HepG2 (cell line): ENCODE measurements around the gene ZNF23. TPM values are rescaled to one million over a fixed set of nuclear protein-coding genes. Genes with fewer than 3 reads are reported as not detected.
A peak's percentile ranks its signal among the peaks of the same experiment; 100 is the strongest.

Source experiments
- ARID2 ChIP-seq: sonication (generic); formaldehyde crosslinking; IDR thresholded peaks from 2 replicates; pipeline ENCODE4 v1.8.1; 2022; ENCODE audit warnings: mild to moderate bottlenecking, missing genetic modification reagents, borderline replicate concordance
- ARID5B ChIP-seq: IDR thresholded peaks from 2 replicates; pipeline ENCODE4 v1.4.0; 2020; ENCODE audit warnings: mild to moderate bottlenecking, missing genetic modification reagents
- HBP1 ChIP-seq: IDR thresholded peaks from 2 replicates; pipeline ENCODE4 v1.6.1; 2016; ENCODE audit warnings: low read depth, control low read depth
- HOXA9 ChIP-seq: sonication (generic); formaldehyde crosslinking; IDR thresholded peaks from 2 replicates; pipeline ENCODE4 v1.8.1; 2022; ENCODE audit warnings: missing genetic modification reagents, mild to moderate bottlenecking, moderate library complexity, borderline replicate concordance
- IRF2 ChIP-seq: IDR thresholded peaks from 2 replicates; pipeline ENCODE4 v1.6.1; 2018; ENCODE audit warnings: missing genetic modification reagents, missing compliant biosample characterization
- KLF15 ChIP-seq: sonication (generic); formaldehyde crosslinking; IDR thresholded peaks from 2 replicates; pipeline ENCODE4 v1.8.1; 2023; ENCODE audit warnings: borderline replicate concordance, mild to moderate bottlenecking, inconsistent platforms, missing genetic modification reagents, mixed read lengths
- PAWR ChIP-seq: sonication (generic); formaldehyde crosslinking; IDR thresholded peaks from 2 replicates; pipeline ENCODE4 v1.4.0; 2020; ENCODE audit warnings: missing genetic modification reagents, mild to moderate bottlenecking, borderline replicate concordance
- PLSCR1 ChIP-seq: sonication (generic); formaldehyde crosslinking; IDR thresholded peaks from 2 replicates; pipeline ENCODE4 v1.5.0; 2020; ENCODE audit warnings: missing genetic modification reagents, mild to moderate bottlenecking, borderline replicate concordance
- SMAD1 ChIP-seq: sonication (generic); formaldehyde crosslinking; IDR thresholded peaks from 2 replicates; pipeline ENCODE4 v1.4.0; 2020; ENCODE audit warnings: missing genetic modification reagents, low read depth, mild to moderate bottlenecking, borderline replicate concordance
- ZNF274 ChIP-seq: sonication (generic); formaldehyde crosslinking; IDR thresholded peaks from 2 replicates; pipeline ENCODE4 v1.5.1; 2020; ENCODE audit warnings: mild to moderate bottlenecking, missing genetic modification reagents
- ZNF468 ChIP-seq: sonication (generic); formaldehyde crosslinking; IDR thresholded peaks from 2 replicates; pipeline ENCODE4 v1.8.0; 2022; ENCODE audit warnings: mild to moderate bottlenecking, moderate library complexity, missing genetic modification reagents
- ZNF597 ChIP-seq: sonication (generic); formaldehyde crosslinking; IDR thresholded peaks from 2 replicates; pipeline ENCODE4 v1.5.0; 2020; ENCODE audit warnings: missing genetic modification reagents
- ZNF691 ChIP-seq: sonication (generic); formaldehyde crosslinking; IDR thresholded peaks from 2 replicates; pipeline ENCODE4 v1.4.0; 2020; ENCODE audit warnings: missing genetic modification reagents, low read depth, mild to moderate bottlenecking, borderline replicate concordance
- ZNF749 ChIP-seq: sonication (generic); formaldehyde crosslinking; IDR thresholded peaks from 2 replicates; pipeline ENCODE4 v1.8.0; 2022; ENCODE audit warnings: mild to moderate bottlenecking, missing genetic modification reagents, moderate library complexity, borderline replicate concordance
- ZSCAN31 ChIP-seq: sonication (generic); formaldehyde crosslinking; IDR thresholded peaks from 2 replicates; pipeline ENCODE4 v1.5.0; 2020; ENCODE audit warnings: low read depth, mild to moderate bottlenecking, missing genetic modification reagents
- polyA plus RNA-seq, 8 experiments: library from polyadenylated mRNA; depleted of rRNA in 3 of 8; stranded (reverse) in 7 of 8; unstranded in 1 of 8; fragments of >200 nt; fragmentation: Illumina TruSeq in 4 of 8; extraction: Trizol in 4 of 8; gene quantifications; 2 replicates each; pipeline versions ENCODE4 v1.2.1 to v1.2.3, GENCODE V29; 2011 to 2016; ENCODE audit warnings: low read depth in 4 of 8, missing spikeins in 1 of 8, mixed read lengths in 1 of 8; ENCODE audit not compliant: insufficient read depth in 1 of 8
- total RNA-seq, 5 experiments: library from RNA; depleted of rRNA; stranded (reverse); fragments of >200 nt; fragmentation: Illumina TruSeq; extraction: Trizol; gene quantifications; 2 replicates each; pipeline ENCODE4 v1.2.3, GENCODE V29; 2016; ENCODE audit warnings: low read depth in 1 of 5

Gene ZNF23
- total and polyA plus RNA-seq, 2 of the 13 experiments (the other 11 are each of a cell fraction or from before 2014, with no cell fraction given): 8.6 to 12.2 TPM

- TF ChIP-seq HBP1 (CRISPR knock-in tag) (peak; percentile 87), ARID2 (CRISPR knock-in tag) (peak; percentile 80; the same call in 1 of the 2 replicates), IRF2 (peak; percentile 99), ZNF597 (no peak), ZNF468 (CRISPR knock-in tag) (peak; percentile 33; the same call in 1 of the 2 replicates), HOXA9 (CRISPR knock-in tag) (no peak), ZSCAN31 (CRISPR knock-in tag) (peak; percentile 95), ZNF749 (CRISPR knock-in tag) (peak; percentile 40; the same call in 1 of the 2 replicates), ZNF274 (peak; percentile 93), SMAD1 (no peak; the same call in 1 of the 2 replicates), PLSCR1 (CRISPR knock-in tag) (no peak; the same call in 1 of the 2 replicates), ZNF691 (CRISPR knock-in tag) (peak; percentile 76), KLF15 (peak; percentile 97; the same call in 1 of the 2 replicates), PAWR (no peak), ARID5B (CRISPR knock-in tag) (peak; percentile 83)
These were observed at the start of gene ZNF23 (continued) for GRCh38 chr16:71461686-71462648.
